ENCODE data around the gene FOSL1.

DNA sequence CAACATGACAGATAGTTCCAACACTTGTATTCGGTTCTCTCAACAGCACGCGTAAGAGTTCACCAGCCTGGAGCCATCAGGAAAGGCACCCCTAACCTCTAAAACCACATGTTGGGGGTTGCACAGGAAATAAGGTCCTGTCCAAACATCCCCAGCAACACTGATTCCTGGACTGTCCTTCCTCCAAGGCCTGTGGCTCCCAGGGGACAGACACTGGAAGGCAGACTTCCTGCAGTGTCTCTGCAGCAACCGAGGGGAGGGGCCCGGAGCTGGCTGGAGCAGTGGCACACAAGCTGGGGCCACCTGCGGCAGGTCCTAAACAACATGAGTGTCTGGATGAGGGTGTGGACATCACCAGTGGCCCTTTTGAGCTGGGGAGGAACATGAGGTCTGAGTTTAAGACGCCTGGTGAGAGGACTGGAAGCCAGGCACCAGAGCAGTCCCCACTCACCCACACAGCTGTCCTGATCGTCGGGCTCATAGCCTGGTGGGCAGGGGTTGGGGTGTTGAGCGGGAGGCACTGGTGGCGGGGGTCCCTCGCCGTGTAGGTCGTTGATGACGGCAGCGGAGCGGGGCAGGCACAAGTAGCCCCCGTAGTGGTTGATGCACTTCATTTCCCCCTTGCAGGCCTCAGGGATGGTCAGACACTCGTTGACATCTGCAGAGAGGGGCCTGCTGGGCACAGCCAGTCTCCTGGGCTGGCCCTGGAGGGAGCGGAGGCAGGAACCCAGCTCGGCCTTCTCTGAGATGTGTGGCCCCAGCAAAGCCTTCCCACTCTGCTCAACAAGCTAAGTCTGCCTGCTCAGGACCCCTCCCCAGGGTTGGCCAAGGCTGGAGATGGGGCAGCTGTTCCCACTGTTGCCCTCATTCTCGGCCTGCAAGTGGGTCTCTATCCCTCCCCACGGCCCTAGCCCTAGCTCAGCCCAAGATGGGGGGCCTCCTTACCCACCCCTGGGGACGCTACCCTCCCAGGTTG lies 29.2 kb downstream of the FOSL1 start:
- no peak for TF ChIP-seq CTCF (IDR thresholded peaks at IDR 0.05)
- no peak for TF ChIP-seq POLR2A (IDR thresholded peaks at IDR 0.05)
